ENCODE data around the gene LZTFL1.

DNA sequence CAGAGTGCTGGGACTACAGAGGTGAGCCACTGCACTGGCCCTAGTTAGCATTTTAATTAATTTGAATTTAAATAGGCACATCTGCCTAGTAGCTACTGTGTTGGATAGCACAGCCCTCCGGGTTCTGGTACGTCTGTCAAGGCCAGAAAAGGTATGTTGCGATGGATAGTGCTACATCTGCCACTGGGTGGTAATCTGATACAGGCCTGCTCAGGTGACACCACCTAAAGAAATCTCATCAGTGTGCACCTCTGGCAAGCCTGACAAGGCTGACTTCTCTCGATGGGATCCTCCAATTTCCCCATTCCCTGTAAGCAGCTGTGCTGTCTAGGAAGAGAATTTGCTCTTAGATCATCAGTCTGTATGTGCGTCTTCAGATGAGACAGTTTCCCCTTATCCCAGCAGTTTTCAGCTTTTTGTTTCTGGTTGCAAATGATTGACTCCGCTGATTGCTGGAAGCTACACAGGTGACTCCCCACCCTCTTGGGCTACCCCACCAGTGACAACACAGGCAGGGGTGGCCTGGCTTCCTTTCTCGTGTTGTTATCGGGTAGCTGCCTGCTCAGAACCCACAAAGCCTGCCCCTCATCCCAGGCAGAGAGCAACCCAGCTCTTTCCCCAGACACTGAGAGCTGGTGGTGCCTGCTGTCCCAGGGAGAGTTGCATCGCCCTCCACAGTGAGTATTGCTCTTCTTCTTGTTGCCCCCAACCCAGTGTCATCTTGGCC, 44.2 kb upstream of the LZTFL1 start, which contains the start of gene CCR9:
- TF ChIP-seq, protein P1, sequence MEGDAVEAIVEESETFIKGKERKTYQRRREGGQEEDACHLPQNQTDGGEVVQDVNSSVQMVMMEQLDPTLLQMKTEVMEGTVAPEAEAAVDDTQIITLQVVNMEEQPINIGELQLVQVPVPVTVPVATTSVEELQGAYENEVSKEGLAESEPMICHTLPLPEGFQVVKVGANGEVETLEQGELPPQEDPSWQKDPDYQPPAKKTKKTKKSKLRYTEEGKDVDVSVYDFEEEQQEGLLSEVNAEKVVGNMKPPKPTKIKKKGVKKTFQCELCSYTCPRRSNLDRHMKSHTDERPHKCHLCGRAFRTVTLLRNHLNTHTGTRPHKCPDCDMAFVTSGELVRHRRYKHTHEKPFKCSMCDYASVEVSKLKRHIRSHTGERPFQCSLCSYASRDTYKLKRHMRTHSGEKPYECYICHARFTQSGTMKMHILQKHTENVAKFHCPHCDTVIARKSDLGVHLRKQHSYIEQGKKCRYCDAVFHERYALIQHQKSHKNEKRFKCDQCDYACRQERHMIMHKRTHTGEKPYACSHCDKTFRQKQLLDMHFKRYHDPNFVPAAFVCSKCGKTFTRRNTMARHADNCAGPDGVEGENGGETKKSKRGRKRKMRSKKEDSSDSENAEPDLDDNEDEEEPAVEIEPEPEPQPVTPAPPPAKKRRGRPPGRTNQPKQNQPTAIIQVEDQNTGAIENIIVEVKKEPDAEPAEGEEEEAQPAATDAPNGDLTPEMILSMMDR (IDR thresholded peaks at IDR 0.05) = no peak
- no peak for TF ChIP-seq POLR2AphosphoS5 (IDR thresholded peaks at IDR 0.05)
- no peak for TF ChIP-seq POLR2A (IDR thresholded peaks at IDR 0.05)
